Measurements from ENCODE around the gene C10orf88. TPM values are rescaled to one million over a fixed set of nuclear protein-coding genes. Genes with fewer than 3 reads are reported as not detected.

The C10orf88 gene
- total RNA-seq, 2 donors from 2014 or later = 3.0 to 51.0 TPM

DNA sequence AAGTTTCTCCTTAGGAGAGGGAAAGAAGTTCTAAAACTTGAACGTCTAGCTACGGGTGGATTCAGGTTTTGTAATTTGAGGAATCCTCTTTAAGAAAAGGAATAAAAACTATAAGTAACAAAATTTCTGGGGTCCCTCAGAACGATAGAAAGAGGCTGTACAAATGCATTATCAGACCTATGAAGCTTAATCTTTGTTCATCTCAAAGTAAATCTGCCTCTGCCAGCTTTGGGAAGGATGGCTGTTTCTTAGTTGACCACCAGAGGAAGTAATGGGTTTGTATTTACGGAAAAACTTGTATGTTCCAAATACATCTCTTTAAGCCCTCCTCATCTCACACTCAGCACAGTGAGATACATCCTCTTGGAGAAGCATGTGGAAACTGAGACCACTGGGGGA is 27.0 kb upstream of the C10orf88 start:
- TF ChIP-seq CTCF (IDR thresholded peaks at IDR 0.05) = peak; percentile 54
- DNase-seq (ENCODE audit: low spot score) = no peak
- Histone ChIP-seq H3K4me1 (ENCODE audit: control insufficient read depth in 1 of 2, low read depth in 2 of 2) (peaks cover 5 to 8% of the 10 kb centered on the region in 2 donors), H3K27ac (no peak overlapping the region), H3K9me3 (no peaks in the 10 kb centered on the region), H3K4me3 (peak overlapping the region; percentile 95), H3K27me3 (replicated peaks; ENCODE audit: insufficient read depth) (no peaks in the 10 kb centered on the region), H3K36me3 (no peaks in the 10 kb centered on the region)
- ATAC-seq (ENCODE audit: insufficient number of reproducible peaks, low FRiP score, low read depth) = no peak

GRCh38 chr10:122980209-122981065 is 26.4 kb upstream of the C10orf88 start, which contains the start of gene PSTK:
Gene PSTK (plus strand): TSS chr10:122980401. CDS start chr10:122980480, 79 bp downstream.
- H3K4me1 ChIP-seq (ENCODE audit: control insufficient read depth in 1 of 2, low read depth in 2 of 2) = peaks cover 5 to 8% of the 10 kb centered on the region in 2 donors
- peak; percentile 98 for TF ChIP-seq CTCF (IDR thresholded peaks at IDR 0.05)
- peak within 1 kb of the TSS; percentile 95 for H3K4me3 ChIP-seq
- no peaks in the 10 kb centered on the region for H3K36me3 ChIP-seq
- H3K27me3 ChIP-seq (replicated peaks; ENCODE audit: insufficient read depth) = no peaks in the 10 kb centered on the region
- ATAC-seq (ENCODE audit: insufficient number of reproducible peaks, low FRiP score, low read depth) (peak; percentile 97), DNase-seq (ENCODE audit: low spot score) (peak; percentile 69)
- H3K27ac ChIP-seq = peak within 1 kb of the TSS; percentile 89 to 93
- H3K9me3 ChIP-seq = no peaks in the 10 kb centered on the region

DNA sequence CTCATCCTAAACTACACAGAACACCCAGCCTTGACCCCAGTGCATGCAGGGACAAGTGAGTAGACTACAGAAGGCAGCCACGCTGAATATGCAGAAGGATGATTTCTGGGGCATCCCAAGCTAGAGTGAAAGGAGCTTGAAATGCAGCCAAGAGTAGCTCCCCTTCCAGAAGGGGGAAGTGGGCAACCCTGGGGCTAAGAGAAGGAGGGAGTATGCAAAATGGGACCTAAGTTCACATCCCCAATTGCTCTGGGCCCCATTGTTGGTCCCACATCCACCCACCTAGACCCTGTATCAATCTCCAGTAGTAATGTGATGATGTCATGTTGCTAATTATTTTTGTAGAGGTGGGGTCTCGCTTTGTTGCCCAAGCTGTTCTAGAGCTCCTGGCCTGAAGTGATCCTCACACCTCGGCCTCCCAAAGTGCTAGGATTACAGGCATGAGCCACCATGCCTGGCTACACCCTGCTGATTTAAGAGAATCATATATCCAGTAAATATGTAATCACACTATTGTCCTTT is 20.6 kb upstream of the C10orf88 start:
- H3K36me3 ChIP-seq = no peaks in the 10 kb centered on the region
- ATAC-seq (ENCODE audit: insufficient number of reproducible peaks, low FRiP score, low read depth) = no peak
- peaks cover 1 to 3% of the 10 kb centered on the region in 2 donors for H3K4me1 ChIP-seq (ENCODE audit: control insufficient read depth in 1 of 2, low read depth in 2 of 2)
- DNase-seq (ENCODE audit: low spot score) = no peak
- H3K4me3 ChIP-seq = no peak overlapping the region
- no peak overlapping the region for H3K27ac ChIP-seq
- H3K9me3 ChIP-seq = no peaks in the 10 kb centered on the region
- H3K27me3 ChIP-seq (replicated peaks; ENCODE audit: insufficient read depth) = no peaks in the 10 kb centered on the region
- no peak for TF ChIP-seq CTCF (IDR thresholded peaks at IDR 0.05)

DNA sequence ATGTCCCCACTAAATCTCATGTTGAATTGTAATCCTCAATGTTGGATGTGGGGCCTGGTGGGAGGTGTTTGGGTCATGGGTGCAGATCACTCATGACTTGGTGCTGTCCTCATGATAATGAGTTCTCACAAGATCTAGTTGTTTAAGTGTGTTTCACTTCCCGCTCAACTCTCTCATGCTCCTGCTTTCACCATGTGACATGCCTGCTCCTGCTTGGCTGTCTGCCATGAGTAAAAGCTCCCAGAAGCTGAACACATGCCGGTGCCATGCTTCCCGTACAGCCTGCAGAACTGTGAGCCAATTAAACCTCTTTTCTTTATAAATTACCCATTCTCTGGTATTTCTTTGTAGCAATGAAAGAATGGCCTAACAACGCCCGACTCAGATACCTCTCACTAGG is 20.0 kb upstream of the C10orf88 start:
- Histone ChIP-seq H3K9me3 (no peaks in the 10 kb centered on the region), H3K4me1 (ENCODE audit: control insufficient read depth in 1 of 2, low read depth in 2 of 2) (no peaks in the 10 kb centered on the region), H3K36me3 (no peaks in the 10 kb centered on the region), H3K4me3 (no peak overlapping the region), H3K27me3 (replicated peaks; ENCODE audit: insufficient read depth) (no peaks in the 10 kb centered on the region), H3K27ac (no peak overlapping the region)
- no peak for ATAC-seq (ENCODE audit: insufficient number of reproducible peaks, low FRiP score, low read depth)
- DNase-seq (ENCODE audit: low spot score) = no peak
- no peak for TF ChIP-seq CTCF (IDR thresholded peaks at IDR 0.05)

DNA sequence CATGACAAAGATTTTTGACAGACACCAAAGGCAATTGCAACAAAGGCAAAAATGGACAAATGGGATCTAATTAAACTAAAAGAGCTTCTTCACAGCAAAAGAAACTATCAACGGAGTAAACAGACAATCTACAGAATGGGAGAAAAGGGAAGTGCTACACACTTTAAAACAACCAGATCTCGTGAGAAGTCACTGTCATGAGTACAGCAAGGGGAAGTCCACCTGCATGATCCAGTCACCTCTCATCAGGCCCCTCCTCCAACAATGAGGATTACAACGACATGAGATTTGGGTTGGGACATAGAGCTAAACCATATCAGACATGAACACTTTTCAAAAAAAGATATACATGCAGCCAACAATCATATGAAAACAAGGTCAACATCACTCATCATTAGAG is 14.7 kb upstream of the C10orf88 start:
- Histone ChIP-seq H3K4me3 (no peak overlapping the region), H3K4me1 (ENCODE audit: control insufficient read depth in 1 of 2, low read depth in 2 of 2) (no peaks in the 10 kb centered on the region), H3K36me3 (no peaks in the 10 kb centered on the region), H3K27ac (no peak overlapping the region), H3K27me3 (replicated peaks; ENCODE audit: insufficient read depth) (no peaks in the 10 kb centered on the region), H3K9me3 (peaks cover 14% of the 10 kb centered on the region)
- DNase-seq (ENCODE audit: low spot score) = no peak
- TF ChIP-seq CTCF (IDR thresholded peaks at IDR 0.05) = no peak
- ATAC-seq (ENCODE audit: insufficient number of reproducible peaks, low FRiP score, low read depth) = no peak

Measured in thoracic aorta (tissue), 2 donors.